GM21529 (cell line): Measurements from ENCODE around the gene SPATC1L.

Experiments
- ATAC-seq: cut with Tn5 transposase; IDR thresholded peaks from one replicate; pipeline ENCODE4 v1.9.1; 2021; ENCODE audit not compliant: unreplicated experiment

SPATC1L gene

DNA sequence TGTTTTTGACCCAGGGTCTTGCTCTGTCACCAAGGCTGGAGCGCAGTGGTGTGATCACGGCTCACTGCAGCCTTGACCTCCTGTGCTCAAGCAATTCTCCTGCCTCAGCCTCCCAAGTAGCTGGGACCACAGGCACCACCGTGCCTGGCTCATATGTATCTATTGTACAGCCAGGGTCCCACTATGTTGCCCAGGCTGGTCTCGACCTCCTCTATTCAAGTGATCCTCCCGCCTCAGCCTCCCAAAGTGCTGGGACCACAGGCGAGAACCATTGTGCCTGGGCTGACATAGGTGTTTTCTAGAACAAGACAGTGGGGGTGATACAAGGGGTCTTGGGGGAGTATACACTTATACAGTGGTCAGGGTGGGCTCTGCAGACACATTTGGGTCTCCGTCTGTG, 46.4 kb downstream of the SPATC1L start:
- ATAC-seq: no peak

DNA sequence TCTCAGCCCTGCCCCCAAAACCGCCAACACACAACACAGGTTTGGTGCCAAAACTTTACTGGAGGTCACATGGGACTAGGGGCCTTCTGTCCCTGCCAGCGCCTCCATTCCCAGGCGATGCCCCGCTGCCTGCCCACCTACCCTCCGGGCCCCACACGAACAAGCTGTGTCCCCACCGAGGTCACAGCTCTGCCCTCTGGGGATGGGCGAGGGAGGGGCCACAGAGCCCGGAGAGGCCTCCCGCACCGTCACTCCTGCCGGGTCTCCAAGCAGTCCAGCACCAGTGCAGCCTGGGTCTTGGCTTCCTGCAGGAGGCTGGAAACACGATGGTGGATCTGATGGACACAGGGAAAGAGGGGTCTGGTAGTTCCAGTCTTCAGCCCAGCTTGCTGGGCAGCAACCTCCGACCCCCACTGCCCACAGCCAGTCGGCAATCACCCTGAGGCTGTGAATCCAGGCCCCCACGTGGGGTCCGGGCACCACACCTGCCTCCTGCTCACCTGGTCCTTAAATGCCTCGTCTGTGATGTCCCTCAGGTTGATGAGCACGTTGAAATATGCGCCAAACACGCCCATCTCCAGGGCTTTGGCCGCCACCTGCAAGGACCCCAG, 47.4 kb downstream of the SPATC1L start:
- ATAC-seq: no peak

GRCh38 chr21:46135782-46136395, 48.4 kb downstream of the SPATC1L start:
- no peak for ATAC-seq

DNA sequence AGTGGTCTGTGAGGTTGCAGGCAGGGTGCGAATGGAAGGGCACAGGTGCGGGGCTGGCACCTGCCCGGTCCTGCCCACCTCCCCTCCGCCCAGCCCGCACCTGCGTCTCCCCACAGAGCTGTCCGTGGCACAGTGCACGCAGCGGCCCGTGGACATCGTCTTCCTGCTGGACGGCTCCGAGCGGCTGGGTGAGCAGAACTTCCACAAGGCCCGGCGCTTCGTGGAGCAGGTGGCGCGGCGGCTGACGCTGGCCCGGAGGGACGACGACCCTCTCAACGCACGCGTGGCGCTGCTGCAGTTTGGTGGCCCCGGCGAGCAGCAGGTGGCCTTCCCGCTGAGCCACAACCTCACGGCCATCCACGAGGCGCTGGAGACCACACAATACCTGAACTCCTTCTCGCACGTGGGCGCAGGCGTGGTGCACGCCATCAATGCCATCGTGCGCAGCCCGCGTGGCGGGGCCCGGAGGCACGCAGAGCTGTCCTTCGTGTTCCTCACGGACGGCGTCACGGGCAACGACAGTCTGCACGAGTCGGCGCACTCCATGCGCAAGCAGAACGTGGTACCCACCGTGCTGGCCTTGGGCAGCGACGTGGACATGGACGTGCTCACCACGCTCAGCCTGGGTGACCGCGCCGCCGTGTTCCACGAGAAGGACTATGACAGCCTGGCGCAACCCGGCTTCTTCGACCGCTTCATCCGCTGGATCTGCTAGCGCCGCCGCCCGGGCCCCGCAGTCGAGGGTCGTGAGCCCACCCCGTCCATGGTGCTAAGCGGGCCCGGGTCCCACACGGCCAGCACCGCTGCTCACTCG, 52.2 kb downstream of the SPATC1L start:
- no peak for ATAC-seq

DNA sequence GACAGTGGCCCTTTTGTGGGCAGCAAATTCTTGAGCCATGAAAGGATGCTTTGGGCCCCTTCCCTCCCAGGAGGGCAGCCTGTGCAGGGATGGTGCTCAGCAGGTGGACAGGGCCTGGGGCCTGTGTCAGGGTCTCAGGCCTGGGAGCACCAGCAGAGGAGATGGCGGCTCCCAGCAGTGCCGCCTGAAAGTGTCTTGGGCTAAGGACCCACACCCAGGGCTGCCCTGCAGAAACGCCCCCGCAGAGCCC, 52.7 kb downstream of the SPATC1L start:
- no peak for ATAC-seq

GRCh38 chr21:46130831-46131587, 53.2 kb downstream of the SPATC1L start:
- no peak for ATAC-seq

- ATAC-seq: no peak
These were observed 54.2 kb downstream of the SPATC1L start for GRCh38 chr21:46129846-46130651.

DNA sequence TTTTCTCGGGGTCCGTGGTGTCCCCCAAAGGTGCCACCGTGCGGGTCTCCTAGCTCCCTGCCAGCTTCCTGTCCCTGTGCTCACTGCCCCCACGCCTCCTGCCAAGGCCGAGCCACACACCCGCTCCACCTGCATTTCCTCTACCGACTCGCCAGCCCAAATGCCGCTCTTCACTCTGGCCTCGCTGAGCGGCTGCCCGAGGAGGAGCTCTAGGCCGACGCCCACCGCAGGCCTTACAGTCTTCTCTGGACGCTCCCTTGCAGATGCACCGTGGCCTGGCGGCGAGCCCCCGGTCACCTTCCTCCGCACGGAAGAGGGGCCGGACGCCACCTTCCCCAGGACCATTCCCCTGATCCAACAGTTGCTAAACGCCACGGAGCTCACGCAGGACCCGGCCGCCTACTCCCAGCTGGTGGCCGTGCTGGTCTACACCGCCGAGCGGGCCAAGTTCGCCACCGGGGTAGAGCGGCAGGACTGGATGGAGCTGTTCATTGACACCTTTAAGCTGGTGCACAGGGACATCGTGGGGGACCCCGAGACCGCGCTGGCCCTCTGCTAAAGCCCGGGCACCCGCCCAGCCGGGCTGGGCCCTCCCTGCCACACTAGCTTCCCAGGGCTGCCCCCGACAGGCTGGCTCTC, 55.2 kb downstream of the SPATC1L start:
- ATAC-seq: no peak

DNA sequence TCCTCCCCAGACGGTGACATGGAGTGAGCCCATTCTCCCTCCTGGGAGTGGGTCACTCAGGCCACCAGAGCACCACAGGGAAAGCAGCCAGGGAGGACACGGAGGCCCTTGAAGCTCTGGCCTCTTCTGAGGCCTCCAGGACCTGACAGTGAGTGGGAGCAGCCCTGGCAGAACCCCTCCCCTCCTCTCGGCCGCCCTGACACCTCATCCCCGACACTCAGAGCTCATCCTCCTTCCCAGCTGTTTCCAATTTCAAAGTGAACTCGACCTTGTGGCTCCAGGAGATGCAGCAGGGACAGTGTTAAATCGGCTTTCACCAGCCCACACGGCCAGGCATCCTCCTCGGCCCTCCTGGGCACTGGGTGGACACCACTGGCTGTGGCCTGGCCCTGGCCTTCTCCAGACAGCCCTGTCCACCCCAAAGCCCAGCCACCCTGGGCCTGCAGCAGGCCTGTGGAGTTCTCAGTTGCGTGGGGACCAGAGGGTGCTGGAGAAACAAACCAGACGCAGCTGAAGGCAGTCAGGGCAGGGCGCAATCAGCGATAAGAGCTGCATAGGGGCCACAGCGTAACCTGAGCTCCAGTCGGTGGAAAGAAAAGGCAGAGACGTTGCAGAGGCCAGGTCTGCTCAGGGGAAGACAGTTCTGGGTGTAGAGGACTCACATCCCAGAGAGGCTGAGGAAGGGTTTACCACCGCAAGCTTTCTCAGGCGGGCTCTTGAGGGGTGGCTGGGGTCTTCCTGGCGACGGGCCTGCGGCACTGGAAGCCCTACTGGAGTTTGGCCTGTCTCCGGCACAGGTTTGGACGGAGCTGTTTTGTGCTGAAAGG, 55.9 kb downstream of the SPATC1L start:
- no peak for ATAC-seq

GRCh38 chr21:46127239-46128105, 56.8 kb downstream of the SPATC1L start:
- no peak for ATAC-seq

DNA sequence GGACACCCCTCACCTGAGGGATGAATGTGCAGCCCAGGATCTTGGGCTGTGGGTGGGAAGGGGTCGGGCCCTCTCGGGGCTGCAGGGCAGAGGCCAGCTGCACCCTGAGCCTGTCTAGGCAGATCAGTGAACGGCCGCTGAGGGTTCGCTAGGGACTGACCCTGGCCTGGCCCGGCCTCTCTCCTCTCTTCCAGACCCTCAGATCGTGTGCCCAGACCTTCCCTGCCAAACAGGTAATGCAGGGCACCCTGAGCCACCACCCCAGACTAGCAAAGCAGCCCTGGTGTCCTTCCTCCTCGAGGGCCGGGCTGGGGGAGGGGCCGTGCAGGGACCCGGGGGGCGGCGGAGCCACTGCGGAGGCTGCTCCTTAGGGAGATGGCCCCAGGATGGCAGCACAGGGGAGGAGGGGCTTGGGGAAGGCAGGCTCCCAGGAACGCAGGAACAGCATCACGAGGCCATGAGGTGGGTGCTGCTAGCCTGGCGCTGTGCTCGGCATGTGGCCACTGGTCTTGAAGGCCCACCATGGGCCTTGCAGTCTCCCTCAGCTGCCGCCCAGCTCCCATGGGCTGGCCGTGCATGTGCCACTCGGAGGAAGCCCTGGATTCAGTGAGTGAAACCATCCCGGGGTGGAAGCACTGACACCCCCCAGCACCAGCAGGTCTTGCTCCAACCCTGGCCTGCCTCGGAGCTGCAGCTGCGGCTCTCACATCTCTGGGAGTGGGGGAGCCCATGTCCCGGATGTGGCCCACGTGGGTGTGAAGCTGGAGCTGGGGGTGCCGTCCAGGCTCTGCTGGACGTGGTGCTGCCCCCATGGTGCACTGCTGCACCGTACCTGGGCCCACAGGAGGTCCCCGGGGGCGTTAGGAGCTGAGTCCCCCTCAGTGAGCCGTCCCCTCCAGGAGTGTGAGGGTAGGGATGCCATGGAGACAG, 57.7 kb downstream of the SPATC1L start:
- ATAC-seq: no peak

DNA sequence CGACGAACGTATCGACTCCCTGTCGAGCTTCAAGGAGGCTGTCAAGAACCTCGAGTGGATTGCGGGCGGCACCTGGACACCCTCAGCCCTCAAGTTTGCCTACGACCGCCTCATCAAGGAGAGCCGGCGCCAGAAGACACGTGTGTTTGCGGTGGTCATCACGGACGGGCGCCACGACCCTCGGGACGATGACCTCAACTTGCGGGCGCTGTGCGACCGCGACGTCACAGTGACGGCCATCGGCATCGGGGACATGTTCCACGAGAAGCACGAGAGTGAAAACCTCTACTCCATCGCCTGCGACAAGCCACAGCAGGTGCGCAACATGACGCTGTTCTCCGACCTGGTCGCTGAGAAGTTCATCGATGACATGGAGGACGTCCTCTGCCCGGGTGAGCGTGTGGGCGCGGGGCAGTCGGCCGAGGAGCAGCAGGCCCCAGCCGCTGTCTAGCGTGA, 58.4 kb downstream of the SPATC1L start:
- ATAC-seq: no peak

DNA sequence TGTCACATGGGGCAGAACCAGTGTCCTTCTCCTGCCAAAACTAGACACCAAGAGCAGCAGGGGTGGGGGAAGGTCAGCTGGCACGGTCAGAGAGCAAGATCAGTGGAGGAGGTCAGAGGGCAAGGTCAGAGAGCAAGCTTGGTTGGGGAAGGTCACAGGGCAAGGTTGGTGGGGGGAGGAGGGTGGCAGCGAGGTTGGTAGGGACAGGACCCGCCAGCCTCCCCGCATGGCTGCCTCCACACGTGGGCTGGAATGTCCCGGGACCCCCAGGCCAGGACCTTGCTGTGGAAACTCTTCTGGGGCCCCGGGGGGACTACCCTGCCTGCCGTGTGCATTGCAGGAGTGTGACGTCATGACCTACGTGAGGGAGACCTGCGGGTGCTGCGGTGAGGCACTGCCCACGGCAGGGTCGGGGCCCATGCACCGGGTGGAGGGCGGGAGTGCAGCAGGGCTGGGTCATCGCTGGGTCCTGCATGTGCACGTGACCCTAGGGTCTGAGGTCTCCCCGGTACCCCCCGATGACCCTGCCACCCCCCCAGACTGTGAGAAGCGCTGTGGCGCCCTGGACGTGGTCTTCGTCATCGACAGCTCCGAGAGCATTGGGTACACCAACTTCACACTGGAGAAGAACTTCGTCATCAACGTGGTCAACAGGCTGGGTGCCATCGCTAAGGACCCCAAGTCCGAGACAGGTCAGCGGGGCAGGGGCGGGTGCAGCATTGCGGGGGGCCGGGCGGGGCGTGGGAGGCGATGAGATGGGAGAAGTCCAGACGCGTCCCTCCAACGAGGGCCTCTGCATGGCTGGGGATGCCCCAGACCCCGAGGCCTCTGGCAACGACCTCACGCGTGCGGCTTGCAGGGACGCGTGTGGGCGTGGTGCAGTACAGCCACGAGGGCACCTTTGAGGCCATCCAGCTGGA, 59.1 kb downstream of the SPATC1L start:
- no peak for ATAC-seq

DNA sequence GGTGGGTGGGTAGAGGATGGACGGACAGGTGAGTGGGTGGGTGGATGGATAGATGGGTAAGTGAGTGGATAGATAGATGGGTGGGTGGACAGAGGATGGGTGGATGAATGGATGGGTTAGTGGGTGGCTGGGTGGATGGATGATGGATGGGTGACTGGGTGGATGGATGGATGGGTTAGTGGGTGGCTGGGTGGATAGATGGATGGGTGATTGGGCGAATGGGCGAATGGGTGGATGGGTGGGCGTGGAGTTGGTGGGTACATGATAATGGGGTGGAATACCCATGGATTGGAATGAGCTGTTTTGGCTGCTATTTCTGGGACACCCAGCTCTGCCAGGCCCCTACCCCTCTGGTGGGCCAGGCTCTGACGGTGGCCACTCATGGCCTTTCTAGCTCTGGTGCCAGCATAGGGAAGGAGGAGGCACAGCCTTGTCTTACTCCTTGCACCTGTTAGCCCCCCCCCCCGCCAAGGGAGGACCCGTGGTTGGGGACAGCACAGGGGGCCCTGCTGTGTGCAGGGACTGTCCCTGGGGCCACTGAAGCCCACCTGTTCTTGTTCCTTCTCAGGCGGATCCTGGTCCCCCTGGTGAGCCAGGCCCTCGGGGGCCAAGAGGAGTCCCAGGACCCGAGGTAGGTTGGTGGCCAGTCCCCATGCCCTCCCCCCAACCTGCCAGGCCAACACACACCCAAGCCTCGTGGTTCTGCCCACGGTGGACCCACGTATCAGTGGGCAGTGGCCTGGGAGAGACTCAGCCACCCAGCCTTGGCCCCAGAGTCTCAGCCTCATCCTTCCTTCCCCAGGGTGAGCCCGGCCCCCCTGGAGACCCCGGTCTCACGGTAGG, 60.0 kb downstream of the SPATC1L start:
- ATAC-seq: no peak
